DMS79 treated with DMSO at 0.1 percent for 48 hours (cell line): ENCODE data around the gene OR2V2.
"Not testable (repeated sequence)": the region's sequence is repeated elsewhere in the genome, so short reads cannot be mapped to it uniquely, and the experiment has no call there.

ENCODE experiments used
- DNase-seq: peaks from one replicate; lab custom pipeline; 2025; lab: John Stamatoyannopoulos, UW

OR2V2 gene

DNA sequence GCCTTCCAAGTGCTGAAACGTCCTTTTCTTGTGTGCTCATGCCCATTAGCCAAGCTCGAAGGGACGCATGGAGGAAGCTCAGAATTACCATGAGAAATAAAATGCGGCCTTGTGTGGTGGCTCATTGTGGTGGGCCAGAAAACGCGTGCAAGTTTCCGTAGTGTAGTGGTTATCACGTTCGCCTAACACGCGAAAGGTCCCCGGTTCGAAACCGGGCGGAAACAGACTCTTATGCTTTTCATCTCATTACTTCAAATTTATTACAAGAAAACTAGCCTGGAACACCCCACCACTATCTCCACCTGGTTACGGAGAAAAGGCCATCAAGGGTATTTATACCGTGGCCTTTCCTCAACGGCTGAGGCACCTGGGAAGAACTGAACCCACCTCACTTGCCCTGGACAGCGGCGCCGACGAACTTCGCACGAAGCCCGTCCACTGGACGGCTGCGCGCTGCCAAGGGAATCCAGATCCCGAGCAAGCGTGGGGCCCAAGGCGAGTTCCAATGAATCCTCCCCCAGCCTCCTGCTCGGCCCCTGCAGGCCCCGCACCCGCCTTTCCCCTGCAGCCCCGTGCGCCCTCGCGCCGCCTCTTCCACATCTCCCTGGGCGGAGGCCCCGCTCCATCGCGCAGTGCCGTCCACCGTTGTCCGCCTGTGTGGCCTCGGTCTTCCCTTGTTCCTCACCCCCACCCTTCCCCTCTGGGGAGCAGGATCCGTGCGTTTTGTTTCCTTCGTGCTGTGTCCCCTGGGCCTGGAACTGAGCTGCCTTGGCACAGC is 22.3 kb downstream of the OR2V2 start:
- not testable (repeated sequence) for DNase-seq

DNA sequence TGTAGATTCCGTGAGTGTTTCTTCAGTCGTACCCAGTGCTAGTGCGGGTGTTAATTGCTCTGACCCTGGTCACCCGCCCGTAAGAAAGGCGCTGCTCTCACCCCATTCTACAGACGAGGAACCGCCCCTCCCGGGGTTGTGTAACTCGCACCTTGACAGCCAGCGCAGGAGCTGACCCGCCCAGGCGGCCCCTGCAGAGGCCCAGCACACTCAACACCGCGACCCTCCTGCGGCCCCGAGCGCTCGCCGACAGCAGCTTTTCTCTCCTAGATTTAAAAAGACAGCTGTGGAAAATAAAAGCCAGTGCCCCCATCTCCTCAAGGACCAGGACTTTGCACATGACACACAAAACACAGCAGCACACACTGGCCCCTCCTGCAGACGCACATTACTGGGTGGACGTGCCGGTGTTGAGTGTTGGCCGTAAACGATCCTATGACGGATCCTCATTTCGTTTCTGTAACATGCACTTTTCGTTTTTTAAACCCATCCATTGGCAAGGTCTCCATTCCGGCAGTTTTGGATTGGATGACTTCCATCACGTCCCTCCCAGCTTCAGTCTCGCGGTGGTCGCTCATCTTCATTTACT is 22.9 kb downstream of the OR2V2 start:
- DNase-seq: no peak

DNA sequence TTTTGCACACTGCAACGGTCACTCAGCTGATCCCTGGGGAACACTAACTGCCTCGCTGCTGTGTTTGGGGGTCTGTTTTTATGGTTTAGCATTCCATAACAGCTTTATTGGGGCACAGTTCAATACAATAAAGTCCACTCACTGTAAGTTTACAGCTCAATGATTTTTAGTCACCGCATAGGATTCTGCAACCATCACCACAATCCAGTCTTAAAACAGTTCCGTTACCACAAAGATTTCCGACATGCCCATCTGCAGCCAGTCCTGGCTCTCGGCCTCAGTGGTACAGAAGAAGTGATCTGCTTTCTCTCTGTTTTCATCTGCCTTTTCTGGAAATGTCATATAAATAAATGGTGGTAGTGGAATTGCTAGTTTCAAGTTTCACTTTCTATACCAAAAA is 23.6 kb downstream of the OR2V2 start:
- no peak for DNase-seq

- DNase-seq: no peak
These were observed 24.4 kb downstream of the OR2V2 start for GRCh38 chr5:181171782-181172181.

DNA sequence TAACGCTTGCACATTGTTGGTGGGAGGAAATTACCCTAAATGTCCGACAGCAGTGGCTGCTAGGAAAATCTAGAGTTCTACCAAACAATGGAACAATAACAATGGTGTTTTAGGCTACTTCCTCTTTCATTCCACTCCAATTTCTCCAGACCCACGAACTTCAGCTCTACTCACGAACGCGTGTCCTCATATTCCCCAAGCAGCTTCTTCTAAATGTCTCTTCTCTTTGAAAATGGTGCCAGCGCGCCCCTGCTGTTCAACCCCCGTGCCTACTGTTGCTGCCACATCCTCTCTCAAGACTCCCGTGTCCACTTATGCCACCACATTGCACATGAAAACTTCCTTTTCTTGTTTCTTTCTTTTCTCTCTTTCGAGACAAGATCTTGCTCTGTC is 25.6 kb downstream of the OR2V2 start:
- DNase-seq: no peak

DNA sequence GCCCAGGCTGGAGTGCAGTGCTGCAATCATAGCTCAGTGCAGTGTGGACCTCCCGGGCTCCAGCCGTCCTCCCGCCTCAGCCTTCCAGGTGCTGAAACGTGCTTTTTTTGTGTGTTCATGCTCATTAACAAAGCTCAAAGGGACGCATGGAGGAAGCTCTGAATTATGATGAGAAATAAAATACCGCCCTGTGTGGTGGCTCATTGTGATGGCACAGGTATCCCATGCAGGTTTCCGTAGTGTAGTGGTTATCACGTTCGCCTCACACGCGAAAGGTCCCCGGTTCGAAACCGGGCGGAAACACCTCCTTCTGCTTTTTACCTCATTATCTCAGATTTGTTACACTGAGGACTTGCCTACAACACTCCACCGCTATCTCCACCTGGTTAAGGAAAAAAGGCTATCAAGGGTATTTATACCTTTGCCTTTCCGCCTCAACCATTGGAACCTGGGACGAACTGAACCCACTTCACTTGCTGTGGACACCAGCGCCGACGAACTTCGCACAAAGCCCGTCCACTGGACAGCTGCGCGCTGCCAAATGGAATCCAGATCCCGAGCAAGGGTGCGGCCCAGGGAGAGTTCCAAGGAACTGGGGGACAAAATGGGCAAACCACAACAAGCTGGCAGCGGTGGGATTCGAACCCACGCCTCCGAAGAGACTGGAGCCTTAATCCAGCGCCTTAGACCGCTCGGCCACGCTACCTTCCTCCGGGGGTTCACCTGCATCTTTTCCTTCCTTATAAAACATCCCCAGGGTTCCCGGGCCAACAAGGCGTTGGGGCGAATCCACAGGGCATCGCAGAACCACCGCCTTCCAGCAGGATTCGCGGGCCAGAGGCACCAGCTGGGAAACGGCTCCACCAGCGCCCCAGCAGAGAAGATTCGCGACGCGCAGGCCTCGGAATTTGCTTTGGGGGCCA is 26.3 kb downstream of the OR2V2 start:
- DNase-seq: no peak

GRCh38 chr5:181176254-181176952 is 29.0 kb downstream of the OR2V2 start:
- DNase-seq: no peak

DNA sequence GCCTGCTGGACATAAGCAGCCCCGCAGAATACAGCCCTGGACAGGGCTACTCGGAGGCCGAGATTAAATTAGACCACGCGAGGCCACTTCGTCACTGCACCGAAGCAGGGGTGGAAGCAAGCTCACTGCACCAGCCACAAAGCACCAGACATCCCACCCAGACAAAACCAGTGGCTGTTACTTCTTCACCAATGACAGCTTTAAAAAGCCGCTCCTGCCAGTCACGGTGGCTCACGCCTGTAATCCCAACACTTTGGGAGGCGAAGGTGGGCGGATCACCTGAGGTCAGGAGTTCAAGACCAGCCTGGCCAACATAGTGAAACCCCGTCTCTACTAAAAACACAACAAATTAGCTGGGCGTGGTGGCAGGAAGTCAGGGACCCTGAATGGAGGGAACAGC is 30.2 kb downstream of the OR2V2 start:
- not testable (repeated sequence) for DNase-seq

- no peak for DNase-seq
These were observed 34.5 kb downstream of the OR2V2 start for GRCh38 chr5:181181650-181182565.

- no peak for DNase-seq
These were observed 35.3 kb downstream of the OR2V2 start for GRCh38 chr5:181182651-181183050.

DNA sequence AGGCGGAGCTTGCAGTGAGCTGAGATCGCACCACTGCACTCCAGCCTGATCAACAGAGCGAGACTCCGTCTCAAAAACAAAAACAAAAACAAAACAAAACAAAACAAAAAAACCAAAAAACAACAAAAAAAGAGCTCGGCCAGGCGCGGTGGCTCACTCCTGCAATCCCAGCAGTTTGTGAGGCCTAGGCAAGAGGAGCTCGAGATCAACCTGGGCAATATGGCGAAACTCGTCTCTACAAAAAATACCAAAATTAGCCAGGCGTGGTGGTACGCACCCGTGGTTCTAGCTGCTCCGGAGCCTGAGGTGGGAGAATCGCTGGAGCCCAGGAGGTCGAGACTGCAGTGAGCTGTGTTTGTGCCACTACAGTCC is 37.4 kb downstream of the OR2V2 start:
- no peak for DNase-seq

- DNase-seq: no peak
These were observed 38.2 kb downstream of the OR2V2 start for GRCh38 chr5:181185560-181185959.

GRCh38 chr5:181186022-181186421 is 38.6 kb downstream of the OR2V2 start:
- DNase-seq: no peak

DNA sequence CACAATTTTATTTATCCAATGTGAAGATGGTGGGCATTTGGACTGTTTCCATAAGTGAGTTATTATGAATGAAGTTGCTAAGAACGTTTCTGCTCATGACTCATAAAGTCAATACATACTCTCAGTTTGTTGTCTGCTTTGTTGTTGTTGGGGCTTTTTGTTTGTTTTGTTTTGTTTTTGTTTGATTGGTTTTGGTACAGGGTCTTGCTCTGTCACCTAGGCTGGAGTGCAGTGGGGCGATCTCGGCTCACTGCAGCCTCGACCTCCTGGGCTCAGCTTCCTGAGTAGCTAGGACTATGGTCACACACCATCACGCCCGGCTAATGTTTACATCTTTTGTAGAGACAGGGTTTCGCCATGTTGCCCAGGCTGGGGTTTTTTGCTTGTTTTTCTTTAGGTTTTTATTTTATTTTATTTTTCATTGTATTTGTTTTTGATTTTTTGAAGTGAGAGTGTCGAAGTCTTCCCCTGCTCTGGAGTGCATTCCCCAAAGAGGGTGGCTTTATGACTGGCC is 39.7 kb downstream of the OR2V2 start:
- DNase-seq: no peak

DNA sequence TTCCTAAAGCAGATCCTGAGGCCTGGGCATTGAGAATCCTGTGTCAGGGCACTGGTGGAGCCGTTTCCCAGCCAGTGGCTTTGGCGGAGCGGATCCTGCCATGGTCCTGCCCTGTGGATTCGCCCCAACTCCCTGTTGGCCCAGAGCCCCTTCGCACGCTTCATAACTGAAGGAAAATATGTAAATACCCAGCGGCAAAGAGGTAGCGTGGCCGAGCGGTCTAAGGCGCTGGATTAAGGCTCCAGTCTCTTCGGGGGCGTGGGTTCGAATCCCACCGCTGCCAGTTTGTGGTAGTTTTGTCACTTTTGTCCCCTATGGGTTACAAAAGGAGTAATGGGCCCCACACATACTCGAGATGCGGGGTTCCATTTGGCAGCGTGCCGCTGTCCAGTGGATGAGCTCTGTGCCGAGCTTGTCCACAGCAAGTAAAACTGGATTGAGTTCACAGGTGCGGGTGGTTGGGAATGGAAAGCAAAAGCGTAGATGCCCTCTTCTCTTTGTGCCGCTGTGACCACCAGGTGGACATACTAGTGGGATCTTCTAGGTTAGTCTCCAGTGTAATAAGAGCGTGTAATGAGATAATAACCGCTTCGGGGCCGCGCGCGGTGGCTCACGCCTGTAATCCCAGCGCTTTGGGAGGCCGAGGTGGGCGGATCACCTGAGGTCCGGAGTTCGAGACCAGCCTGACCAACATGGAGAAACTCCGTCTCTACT is 40.3 kb downstream of the OR2V2 start:
- DNase-seq: no peak

- no peak for DNase-seq
These were observed 41.4 kb downstream of the OR2V2 start for GRCh38 chr5:181188700-181189362.

DNA sequence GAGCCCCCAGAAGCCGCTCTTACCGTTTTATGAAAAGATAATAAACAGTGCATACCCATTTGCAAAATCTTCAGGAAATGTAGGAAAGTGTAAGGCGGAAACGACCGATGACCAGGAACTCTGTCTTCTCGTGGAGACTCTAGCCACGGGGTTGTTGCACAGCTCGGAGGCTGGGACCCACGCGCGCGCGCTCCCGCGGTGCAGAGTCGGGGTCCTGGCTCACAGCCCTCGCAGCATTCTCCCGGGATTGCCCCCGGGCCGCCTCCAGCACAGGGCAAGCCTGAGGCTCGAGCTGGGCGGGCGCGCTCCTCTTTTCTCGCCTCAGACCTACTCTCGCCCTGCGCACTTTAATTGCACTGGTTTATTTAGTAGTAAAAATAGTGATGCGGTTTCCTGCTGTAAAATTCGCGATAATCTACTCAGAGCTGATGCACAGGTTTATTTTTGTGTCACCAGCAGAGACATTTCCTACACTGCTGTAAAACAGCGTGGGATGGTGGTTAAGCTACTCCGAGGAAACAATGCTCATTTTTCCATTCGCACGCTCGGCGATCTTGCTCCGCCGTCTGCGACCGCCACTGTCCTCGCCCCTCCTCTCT is 42.1 kb downstream of the OR2V2 start:
- no peak for DNase-seq

- no peak for DNase-seq
These were observed 42.8 kb downstream of the OR2V2 start for GRCh38 chr5:181189962-181190710.
